ENCODE data around the gene PRKRIP1. TPM values are rescaled to one million over a fixed set of nuclear protein-coding genes. Genes with fewer than 3 reads are reported as not detected.
"Not testable (repeated sequence)": the region's sequence is repeated elsewhere in the genome, so short reads cannot be mapped to it uniquely, and the experiment has no call there.

Gene PRKRIP1, protein sequence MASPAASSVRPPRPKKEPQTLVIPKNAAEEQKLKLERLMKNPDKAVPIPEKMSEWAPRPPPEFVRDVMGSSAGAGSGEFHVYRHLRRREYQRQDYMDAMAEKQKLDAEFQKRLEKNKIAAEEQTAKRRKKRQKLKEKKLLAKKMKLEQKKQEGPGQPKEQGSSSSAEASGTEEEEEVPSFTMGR
- total RNA-seq (10 to 100 TPM in 1 of 2 donors, 1 to 10 TPM in 1; 6.8 to 15.8 TPM), polyA plus RNA-seq (1 to 10 TPM; 5.4 to 7.3 TPM)

DNA sequence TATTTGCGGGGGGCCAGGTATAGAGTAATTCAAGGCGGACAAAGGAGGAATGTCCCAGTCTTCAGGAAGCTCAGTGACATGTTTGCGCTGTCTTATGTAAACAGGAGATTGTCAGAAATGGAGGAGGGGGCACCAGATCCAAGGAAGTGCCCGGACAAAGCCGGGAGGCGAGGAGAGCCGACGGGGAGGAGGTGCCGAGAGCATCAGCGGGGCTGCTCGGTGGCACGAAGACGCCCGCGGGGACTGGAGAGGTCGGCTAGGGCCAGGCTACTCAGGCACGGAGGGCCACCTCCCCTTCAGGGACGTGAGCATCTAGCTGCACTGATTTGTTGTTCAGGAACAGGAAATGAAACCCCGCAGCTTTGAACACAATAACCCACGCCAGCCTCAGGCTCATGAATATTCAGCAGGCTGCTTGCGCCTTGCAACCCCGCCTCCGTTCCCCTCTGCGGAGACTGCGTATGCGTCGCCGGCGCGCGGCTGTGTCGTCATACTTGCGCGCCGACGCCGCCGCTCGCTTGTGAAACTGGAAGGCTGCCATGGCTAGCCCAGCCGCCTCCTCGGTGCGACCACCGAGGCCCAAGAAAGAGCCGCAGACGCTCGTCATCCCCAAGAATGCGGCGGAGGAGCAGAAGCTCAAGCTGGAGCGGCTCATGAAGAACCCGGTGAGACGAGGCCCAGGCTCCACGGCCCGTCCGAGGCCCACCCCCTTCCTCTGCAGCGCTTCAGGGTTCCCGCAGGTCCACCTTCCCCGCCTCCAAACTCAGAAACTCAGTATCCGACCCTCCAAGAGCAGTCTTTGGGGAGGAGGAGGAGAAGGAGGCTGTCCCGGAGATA lies at the start of gene PRKRIP1:
Gene PRKRIP1 (plus strand): TSS at position 491 of the 837 bp plus-strand sequence. CDS start 49 bp downstream, at position 540.
- under 1% methylated on average over 57 of the region's 59 CpGs for WGBS

DNA sequence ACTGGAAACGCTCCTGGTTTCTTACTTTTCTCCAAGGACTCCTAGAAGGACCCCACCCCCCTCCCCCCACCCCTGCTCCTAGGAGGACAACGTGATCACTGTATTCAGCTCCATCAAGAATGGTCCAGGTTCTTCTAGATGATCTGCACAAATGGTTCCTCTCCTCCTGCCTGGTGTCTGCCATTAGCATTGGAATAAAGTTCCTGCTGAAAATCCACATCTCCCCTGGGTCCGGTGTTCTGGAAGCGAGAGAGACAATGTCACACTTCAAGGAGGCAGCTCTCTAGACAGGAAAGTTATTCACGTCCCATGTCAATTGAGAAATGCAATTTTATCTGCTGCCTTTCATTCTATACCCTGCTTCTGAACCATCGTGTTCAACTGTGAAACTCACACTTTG lies 49.2 kb upstream of the PRKRIP1 start:
- WGBS = 76% methylated on average over 2 of the region's 6 CpGs
- not testable (repeated sequence) for DNase-seq (ENCODE audit: low spot score); H3K9ac ChIP-seq (ENCODE audit: low read depth in 1 of 2, low read length in 2 of 2); H3K27ac ChIP-seq (ENCODE audit: low read depth in 1 of 2, low read length in 2 of 2); H3K27me3 ChIP-seq (ENCODE audit: control insufficient read depth in 4 of 4, insufficient read depth in 4 of 4, low read length in 3 of 4); H3K36me3 ChIP-seq (ENCODE audit: control insufficient read depth in 4 of 4, insufficient read depth in 3 of 4, low read depth in 1 of 4, low read length in 3 of 4); H3K4me1 ChIP-seq (ENCODE audit: control insufficient read depth in 4 of 4, insufficient read depth in 4 of 4, low read length in 3 of 4); H3K9me3 ChIP-seq (ENCODE audit: control insufficient read depth in 4 of 4, low read length in 3 of 4); H3K4me3 ChIP-seq (ENCODE audit: low read depth in 1 of 3, low read length in 3 of 3)

More for the DNA sequence above, at the start of gene PRKRIP1:
- Histone ChIP-seq H3K36me3 (ENCODE audit: control insufficient read depth in 4 of 4, insufficient read depth in 3 of 4, low read depth in 1 of 4, low read length in 3 of 4) (peaks cover 5 to 21% (median 12%) of the 10 kb centered on the region in 4 donors), H3K4me3 (ENCODE audit: low read depth in 1 of 3, low read length in 3 of 3) (peak within 1 kb of the TSS; percentile 89 to 98 (median 96)), H3K9me3 (ENCODE audit: control insufficient read depth in 4 of 4, low read length in 3 of 4) (no peaks in the 10 kb centered on the region), H3K9ac (ENCODE audit: low read depth in 1 of 2, low read length in 2 of 2) (peak within 1 kb of the TSS; percentile 75 to 98), H3K4me1 (ENCODE audit: control insufficient read depth in 4 of 4, insufficient read depth in 4 of 4, low read length in 3 of 4) (peaks cover 0 to 19% (median 16%) of the 10 kb centered on the region in 4 donors), H3K27me3 (ENCODE audit: control insufficient read depth in 4 of 4, insufficient read depth in 4 of 4, low read length in 3 of 4) (no peaks in the 10 kb centered on the region), H3K27ac (ENCODE audit: low read depth in 1 of 2, low read length in 2 of 2) (peak within 1 kb of the TSS; percentile 64 to 71)
- TF ChIP-seq RAD21 (IDR thresholded peaks at IDR 0.05) = no peak
- peak; percentile 57 for TF ChIP-seq FOXA1 (IDR thresholded peaks at IDR 0.05)
- TF ChIP-seq, protein P1, sequence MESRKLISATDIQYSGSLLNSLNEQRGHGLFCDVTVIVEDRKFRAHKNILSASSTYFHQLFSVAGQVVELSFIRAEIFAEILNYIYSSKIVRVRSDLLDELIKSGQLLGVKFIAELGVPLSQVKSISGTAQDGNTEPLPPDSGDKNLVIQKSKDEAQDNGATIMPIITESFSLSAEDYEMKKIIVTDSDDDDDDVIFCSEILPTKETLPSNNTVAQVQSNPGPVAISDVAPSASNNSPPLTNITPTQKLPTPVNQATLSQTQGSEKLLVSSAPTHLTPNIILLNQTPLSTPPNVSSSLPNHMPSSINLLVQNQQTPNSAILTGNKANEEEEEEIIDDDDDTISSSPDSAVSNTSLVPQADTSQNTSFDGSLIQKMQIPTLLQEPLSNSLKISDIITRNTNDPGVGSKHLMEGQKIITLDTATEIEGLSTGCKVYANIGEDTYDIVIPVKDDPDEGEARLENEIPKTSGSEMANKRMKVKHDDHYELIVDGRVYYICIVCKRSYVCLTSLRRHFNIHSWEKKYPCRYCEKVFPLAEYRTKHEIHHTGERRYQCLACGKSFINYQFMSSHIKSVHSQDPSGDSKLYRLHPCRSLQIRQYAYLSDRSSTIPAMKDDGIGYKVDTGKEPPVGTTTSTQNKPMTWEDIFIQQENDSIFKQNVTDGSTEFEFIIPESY (IDR thresholded peaks at IDR 0.05) = peak; percentile 52
- TF ChIP-seq, protein P2, sequence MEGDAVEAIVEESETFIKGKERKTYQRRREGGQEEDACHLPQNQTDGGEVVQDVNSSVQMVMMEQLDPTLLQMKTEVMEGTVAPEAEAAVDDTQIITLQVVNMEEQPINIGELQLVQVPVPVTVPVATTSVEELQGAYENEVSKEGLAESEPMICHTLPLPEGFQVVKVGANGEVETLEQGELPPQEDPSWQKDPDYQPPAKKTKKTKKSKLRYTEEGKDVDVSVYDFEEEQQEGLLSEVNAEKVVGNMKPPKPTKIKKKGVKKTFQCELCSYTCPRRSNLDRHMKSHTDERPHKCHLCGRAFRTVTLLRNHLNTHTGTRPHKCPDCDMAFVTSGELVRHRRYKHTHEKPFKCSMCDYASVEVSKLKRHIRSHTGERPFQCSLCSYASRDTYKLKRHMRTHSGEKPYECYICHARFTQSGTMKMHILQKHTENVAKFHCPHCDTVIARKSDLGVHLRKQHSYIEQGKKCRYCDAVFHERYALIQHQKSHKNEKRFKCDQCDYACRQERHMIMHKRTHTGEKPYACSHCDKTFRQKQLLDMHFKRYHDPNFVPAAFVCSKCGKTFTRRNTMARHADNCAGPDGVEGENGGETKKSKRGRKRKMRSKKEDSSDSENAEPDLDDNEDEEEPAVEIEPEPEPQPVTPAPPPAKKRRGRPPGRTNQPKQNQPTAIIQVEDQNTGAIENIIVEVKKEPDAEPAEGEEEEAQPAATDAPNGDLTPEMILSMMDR (IDR thresholded peaks at IDR 0.05; ENCODE audit: low read depth, low read length, missing input control) = no peak
- TF ChIP-seq HNF4A (conservative IDR thresholded peaks at IDR 0.05) = no peak
- TF ChIP-seq, protein P3, sequence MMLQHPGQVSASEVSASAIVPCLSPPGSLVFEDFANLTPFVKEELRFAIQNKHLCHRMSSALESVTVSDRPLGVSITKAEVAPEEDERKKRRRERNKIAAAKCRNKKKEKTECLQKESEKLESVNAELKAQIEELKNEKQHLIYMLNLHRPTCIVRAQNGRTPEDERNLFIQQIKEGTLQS (IDR thresholded peaks at IDR 0.05) = peak; percentile 46
- TF ChIP-seq FOXA2 (IDR thresholded peaks at IDR 0.05) = no peak
- TF ChIP-seq, protein P4, sequence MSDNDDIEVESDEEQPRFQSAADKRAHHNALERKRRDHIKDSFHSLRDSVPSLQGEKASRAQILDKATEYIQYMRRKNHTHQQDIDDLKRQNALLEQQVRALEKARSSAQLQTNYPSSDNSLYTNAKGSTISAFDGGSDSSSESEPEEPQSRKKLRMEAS (IDR thresholded peaks at IDR 0.05) = no peak
- peak; percentile 76 for TF ChIP-seq YY1 (IDR thresholded peaks at IDR 0.05)
- TF ChIP-seq TAF1 (conservative IDR thresholded peaks at IDR 0.05) = no peak
- TF ChIP-seq EGR1 (IDR thresholded peaks at IDR 0.05; ENCODE audit: low read depth in 2 of 2) = peak; percentile 38 to 66
- no peak for TF ChIP-seq JUND (IDR thresholded peaks at IDR 0.05)
- TF ChIP-seq, protein P5, sequence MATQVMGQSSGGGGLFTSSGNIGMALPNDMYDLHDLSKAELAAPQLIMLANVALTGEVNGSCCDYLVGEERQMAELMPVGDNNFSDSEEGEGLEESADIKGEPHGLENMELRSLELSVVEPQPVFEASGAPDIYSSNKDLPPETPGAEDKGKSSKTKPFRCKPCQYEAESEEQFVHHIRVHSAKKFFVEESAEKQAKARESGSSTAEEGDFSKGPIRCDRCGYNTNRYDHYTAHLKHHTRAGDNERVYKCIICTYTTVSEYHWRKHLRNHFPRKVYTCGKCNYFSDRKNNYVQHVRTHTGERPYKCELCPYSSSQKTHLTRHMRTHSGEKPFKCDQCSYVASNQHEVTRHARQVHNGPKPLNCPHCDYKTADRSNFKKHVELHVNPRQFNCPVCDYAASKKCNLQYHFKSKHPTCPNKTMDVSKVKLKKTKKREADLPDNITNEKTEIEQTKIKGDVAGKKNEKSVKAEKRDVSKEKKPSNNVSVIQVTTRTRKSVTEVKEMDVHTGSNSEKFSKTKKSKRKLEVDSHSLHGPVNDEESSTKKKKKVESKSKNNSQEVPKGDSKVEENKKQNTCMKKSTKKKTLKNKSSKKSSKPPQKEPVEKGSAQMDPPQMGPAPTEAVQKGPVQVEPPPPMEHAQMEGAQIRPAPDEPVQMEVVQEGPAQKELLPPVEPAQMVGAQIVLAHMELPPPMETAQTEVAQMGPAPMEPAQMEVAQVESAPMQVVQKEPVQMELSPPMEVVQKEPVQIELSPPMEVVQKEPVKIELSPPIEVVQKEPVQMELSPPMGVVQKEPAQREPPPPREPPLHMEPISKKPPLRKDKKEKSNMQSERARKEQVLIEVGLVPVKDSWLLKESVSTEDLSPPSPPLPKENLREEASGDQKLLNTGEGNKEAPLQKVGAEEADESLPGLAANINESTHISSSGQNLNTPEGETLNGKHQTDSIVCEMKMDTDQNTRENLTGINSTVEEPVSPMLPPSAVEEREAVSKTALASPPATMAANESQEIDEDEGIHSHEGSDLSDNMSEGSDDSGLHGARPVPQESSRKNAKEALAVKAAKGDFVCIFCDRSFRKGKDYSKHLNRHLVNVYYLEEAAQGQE (IDR thresholded peaks at IDR 0.05) = peak; percentile 60
- peak; percentile 78 for TF ChIP-seq SP1 (IDR thresholded peaks at IDR 0.05)
- TF ChIP-seq NR2F2 (IDR thresholded peaks at IDR 0.05) = peak; percentile 47
- TF ChIP-seq HNF4G (IDR thresholded peaks at IDR 0.05) = no peak
- peak; percentile 25 to 78 for TF ChIP-seq GABPA (IDR thresholded peaks at IDR 0.05 in 1 of 2, conservative IDR thresholded peaks at IDR 0.05 in 1 of 2)
- TF ChIP-seq RXRA (IDR thresholded peaks at IDR 0.05) = peak in 1 of 2 donors; percentile 54
- peak; percentile 82 for DNase-seq (ENCODE audit: low spot score)

DNA sequence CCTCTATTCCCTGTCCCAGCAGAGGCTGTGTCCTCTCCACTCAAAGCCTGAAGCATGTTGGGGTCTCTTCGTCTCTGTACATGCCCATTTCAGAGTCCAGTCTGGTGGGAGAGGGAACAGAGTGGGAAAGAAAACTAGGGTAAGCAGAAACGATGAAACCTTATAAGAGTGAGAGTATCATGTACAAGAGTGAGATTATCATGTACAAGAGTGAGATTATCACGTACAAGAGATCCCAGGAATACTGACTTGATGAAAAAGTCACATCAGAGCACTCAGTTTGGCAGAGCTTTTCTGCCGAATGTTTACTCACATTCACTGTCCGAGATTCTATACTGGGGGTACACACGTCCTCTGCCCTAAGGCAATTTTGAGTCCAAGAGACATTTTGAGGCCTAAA lies 39.8 kb upstream of the PRKRIP1 start, which contains the start of gene SPDYE6:
Gene SPDYE6 (minus strand): TSS at position 101 of the 400 bp plus-strand sequence. CDS start 421 bp downstream, outside the sequence.
- not testable (repeated sequence) for DNase-seq (ENCODE audit: low spot score); H3K9me3 ChIP-seq (ENCODE audit: control insufficient read depth in 4 of 4, low read length in 3 of 4); H3K27me3 ChIP-seq (ENCODE audit: control insufficient read depth in 4 of 4, insufficient read depth in 4 of 4, low read length in 3 of 4); H3K4me3 ChIP-seq (ENCODE audit: low read depth in 1 of 3, low read length in 3 of 3); H3K36me3 ChIP-seq (ENCODE audit: control insufficient read depth in 4 of 4, insufficient read depth in 3 of 4, low read depth in 1 of 4, low read length in 3 of 4); H3K9ac ChIP-seq (ENCODE audit: low read depth in 1 of 2, low read length in 2 of 2); H3K4me1 ChIP-seq (ENCODE audit: control insufficient read depth in 4 of 4, insufficient read depth in 4 of 4, low read length in 3 of 4); H3K27ac ChIP-seq (ENCODE audit: low read depth in 1 of 2, low read length in 2 of 2)
- WGBS = no CpG with 5 or more reads among the region's 6 CpGs

All from liver (tissue), 9 donors.